ENCODE data around the gene IGF1.

The IGF1 gene

GRCh38 chr12:102526656-102527055 is 46.3 kb upstream of the IGF1 start:
- no peaks in the 10 kb centered on the region for H3K79me2 ChIP-seq (ENCODE audit: insufficient read depth, low read length)
- no peak overlapping the region for H3K4me3 ChIP-seq (ENCODE audit: low read length, poor library complexity, severe bottlenecking)
- no peak overlapping the region for H2AFZ ChIP-seq (ENCODE audit: low read length)
- H3F3A ChIP-seq (ENCODE audit: low read depth), result no peaks in the 10 kb centered on the region
- H3K9me3 ChIP-seq (ENCODE audit: insufficient read depth, low read depth, low read length), result no peaks in the 10 kb centered on the region
- H3K9me2 ChIP-seq (replicated peaks; ENCODE audit: low read depth, low read length), result no peaks in the 10 kb centered on the region
- no peaks in the 10 kb centered on the region for H4K20me1 ChIP-seq (ENCODE audit: insufficient read depth, low read length, poor library complexity, severe bottlenecking)
- H3K4me1 ChIP-seq (ENCODE audit: insufficient read depth, low read length, poor library complexity, severe bottlenecking), result no peaks in the 10 kb centered on the region
- no peaks in the 10 kb centered on the region for H3K36me3 ChIP-seq (ENCODE audit: insufficient read depth, low read length)
- H3K4me2 ChIP-seq (ENCODE audit: low read depth, low read length, poor library complexity, severe bottlenecking), result no peak overlapping the region
- H3K9ac ChIP-seq (ENCODE audit: low read depth, low read length, poor library complexity, severe bottlenecking), result no peak overlapping the region
- no peaks in the 10 kb centered on the region for H3K27me3 ChIP-seq (ENCODE audit: insufficient read depth, low read length, poor library complexity, severe bottlenecking)
- TF ChIP-seq CTCF (conservative IDR thresholded peaks at IDR 0.05; ENCODE audit: low read length) (no peak), EZH2phosphoT487 (IDR thresholded peaks at IDR 0.05; ENCODE audit: borderline replicate concordance) (no peak)

- Histone ChIP-seq H3K4me2 (ENCODE audit: low read depth, low read length, poor library complexity, severe bottlenecking) (no peak overlapping the region), H2AFZ (ENCODE audit: low read length) (no peak overlapping the region)
- TF ChIP-seq EZH2phosphoT487 (IDR thresholded peaks at IDR 0.05; ENCODE audit: borderline replicate concordance), result no peak
- TF ChIP-seq CTCF (conservative IDR thresholded peaks at IDR 0.05; ENCODE audit: low read length), result no peak
These were observed 42.4 kb upstream of the IGF1 start for GRCh38 chr12:102522768-102523167.

DNA sequence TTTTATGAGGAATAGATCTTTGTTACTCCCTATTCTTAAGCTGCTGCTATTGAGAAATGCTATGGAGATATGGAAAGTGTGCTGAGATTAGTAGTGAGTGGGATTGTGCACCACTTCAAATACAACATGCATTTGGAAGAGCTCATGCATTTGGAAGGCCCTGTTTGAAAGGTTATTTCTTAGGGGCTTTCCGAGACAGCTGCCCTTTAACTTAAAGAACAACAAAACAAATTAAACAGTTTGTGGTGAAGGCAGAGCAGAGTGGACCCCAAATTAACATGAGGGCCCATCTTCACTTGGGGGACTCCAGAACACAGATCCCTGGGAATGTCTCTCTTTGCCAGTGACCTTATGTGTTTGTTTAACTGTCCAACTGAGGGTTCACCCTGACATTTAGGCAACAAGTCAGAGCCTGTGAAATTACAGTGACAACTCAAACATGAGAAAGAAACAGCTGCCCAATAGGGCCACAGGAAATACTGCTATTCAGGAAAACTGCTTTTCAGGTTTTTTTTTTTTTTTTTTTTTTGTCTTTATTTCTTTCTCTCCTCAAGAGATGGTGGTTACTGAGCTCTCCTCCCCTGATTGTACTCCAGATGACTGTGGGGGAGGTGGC is 41.4 kb upstream of the IGF1 start:
- Histone ChIP-seq H3K4me1 (ENCODE audit: insufficient read depth, low read length, poor library complexity, severe bottlenecking) (no peaks in the 10 kb centered on the region), H4K20me1 (ENCODE audit: insufficient read depth, low read length, poor library complexity, severe bottlenecking) (no peaks in the 10 kb centered on the region), H3K9me2 (replicated peaks; ENCODE audit: low read depth, low read length) (no peaks in the 10 kb centered on the region), H3K9me3 (ENCODE audit: insufficient read depth, low read depth, low read length) (no peaks in the 10 kb centered on the region), H3K27me3 (ENCODE audit: insufficient read depth, low read length, poor library complexity, severe bottlenecking) (no peaks in the 10 kb centered on the region), H3K4me2 (ENCODE audit: low read depth, low read length, poor library complexity, severe bottlenecking) (no peak overlapping the region), H2AFZ (ENCODE audit: low read length) (no peak overlapping the region), H3K79me2 (ENCODE audit: insufficient read depth, low read length) (no peaks in the 10 kb centered on the region), H3K36me3 (ENCODE audit: insufficient read depth, low read length) (no peaks in the 10 kb centered on the region), H3F3A (ENCODE audit: low read depth) (no peaks in the 10 kb centered on the region), H3K4me3 (ENCODE audit: low read length, poor library complexity, severe bottlenecking) (no peak overlapping the region), H3K9ac (ENCODE audit: low read depth, low read length, poor library complexity, severe bottlenecking) (no peak overlapping the region)
- TF ChIP-seq CTCF (conservative IDR thresholded peaks at IDR 0.05; ENCODE audit: low read length) (no peak), EZH2phosphoT487 (IDR thresholded peaks at IDR 0.05; ENCODE audit: borderline replicate concordance) (no peak)

More at GRCh38 chr12:102522768-102523167, 42.4 kb upstream of the IGF1 start:
- Histone ChIP-seq H3K4me1 (ENCODE audit: insufficient read depth, low read length, poor library complexity, severe bottlenecking) (no peaks in the 10 kb centered on the region), H3K9ac (ENCODE audit: low read depth, low read length, poor library complexity, severe bottlenecking) (no peak overlapping the region), H3K27me3 (ENCODE audit: insufficient read depth, low read length, poor library complexity, severe bottlenecking) (no peaks in the 10 kb centered on the region), H3K79me2 (ENCODE audit: insufficient read depth, low read length) (no peaks in the 10 kb centered on the region), H3F3A (ENCODE audit: low read depth) (no peaks in the 10 kb centered on the region), H4K20me1 (ENCODE audit: insufficient read depth, low read length, poor library complexity, severe bottlenecking) (no peaks in the 10 kb centered on the region), H3K9me3 (ENCODE audit: insufficient read depth, low read depth, low read length) (no peaks in the 10 kb centered on the region), H3K9me2 (replicated peaks; ENCODE audit: low read depth, low read length) (no peaks in the 10 kb centered on the region), H3K36me3 (ENCODE audit: insufficient read depth, low read length) (no peaks in the 10 kb centered on the region), H3K4me3 (ENCODE audit: low read length, poor library complexity, severe bottlenecking) (no peak overlapping the region)
